Measurements from ENCODE around the gene ZIC1.

ZIC1 gene

DNA sequence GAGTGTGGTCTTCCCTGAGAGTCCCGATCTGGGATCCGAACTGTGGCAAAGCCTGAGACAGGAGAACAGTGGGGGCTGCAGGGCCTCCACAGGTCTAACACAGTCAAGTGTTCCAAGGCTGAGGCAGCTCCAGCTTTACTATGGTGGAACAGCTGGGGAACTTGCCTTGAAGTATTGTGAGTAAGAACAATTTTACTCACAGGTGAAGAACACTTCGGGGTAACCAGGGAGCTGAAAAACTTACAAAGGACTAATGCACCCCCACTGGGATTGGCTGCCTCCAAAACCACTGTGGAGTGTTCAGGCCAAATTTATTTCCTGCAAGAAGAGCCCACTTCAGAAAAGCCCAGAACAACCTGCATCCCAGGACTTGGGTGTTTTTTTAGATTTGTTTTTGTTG lies 28.2 kb upstream of the ZIC1 start:
- no peak for DNase-seq

- DNase-seq = no peak
Observed at GRCh38 chr3:147381596-147381995, 27.6 kb upstream of the ZIC1 start.

- DNase-seq = no peak
Observed at GRCh38 chr3:147383617-147384016, 25.5 kb upstream of the ZIC1 start.

GRCh38 chr3:147384210-147385058 lies 24.7 kb upstream of the ZIC1 start:
- no peak for DNase-seq

DNA sequence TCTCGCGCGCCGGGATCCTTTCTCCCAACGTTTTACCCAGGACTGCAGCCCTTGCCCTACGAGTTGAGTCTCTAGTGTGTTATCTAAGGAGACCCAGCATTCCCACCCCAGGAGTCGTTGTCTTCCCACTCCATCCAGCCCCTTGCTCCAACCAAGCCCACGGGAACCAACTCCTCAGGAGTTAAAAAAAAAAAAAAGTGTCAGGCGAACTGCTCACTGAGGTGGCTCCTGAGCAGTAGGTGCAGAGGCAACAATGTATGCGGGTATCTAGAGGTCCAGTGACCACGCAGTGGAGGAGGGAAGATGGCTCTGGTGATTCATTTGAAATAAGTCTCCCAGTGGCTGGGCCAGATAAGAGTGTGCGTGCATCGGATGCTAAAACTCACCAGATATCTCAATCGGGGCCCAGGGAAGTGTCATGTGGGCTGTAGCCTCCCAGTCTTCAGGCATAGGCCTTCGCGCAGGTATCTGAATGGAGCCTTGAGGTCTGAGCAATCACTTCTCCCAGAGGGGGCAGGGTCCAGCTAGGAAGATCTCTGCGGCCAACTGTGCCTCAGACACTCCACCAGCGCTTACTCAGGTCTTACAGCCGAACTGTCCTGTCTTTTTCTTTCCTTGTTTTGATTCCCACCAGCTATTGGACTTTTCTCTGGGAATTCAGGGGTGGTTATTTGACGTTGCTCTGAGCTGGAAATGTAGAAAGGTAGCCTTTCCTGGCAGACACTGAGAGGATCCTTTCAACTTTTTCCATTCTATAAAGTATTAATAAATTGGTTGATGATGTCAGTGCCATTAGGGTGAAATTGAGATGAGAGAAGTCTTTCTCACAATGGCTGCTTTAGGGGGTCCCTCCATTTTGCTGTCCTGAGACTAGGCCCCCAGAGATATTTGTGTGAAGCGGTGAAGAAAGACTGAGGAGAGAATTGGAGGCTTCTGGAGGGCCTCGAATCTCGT lies 23.8 kb upstream of the ZIC1 start:
- no peak for DNase-seq

- no peak for DNase-seq
Observed at GRCh38 chr3:147387291-147387884, 21.8 kb upstream of the ZIC1 start.

DNA sequence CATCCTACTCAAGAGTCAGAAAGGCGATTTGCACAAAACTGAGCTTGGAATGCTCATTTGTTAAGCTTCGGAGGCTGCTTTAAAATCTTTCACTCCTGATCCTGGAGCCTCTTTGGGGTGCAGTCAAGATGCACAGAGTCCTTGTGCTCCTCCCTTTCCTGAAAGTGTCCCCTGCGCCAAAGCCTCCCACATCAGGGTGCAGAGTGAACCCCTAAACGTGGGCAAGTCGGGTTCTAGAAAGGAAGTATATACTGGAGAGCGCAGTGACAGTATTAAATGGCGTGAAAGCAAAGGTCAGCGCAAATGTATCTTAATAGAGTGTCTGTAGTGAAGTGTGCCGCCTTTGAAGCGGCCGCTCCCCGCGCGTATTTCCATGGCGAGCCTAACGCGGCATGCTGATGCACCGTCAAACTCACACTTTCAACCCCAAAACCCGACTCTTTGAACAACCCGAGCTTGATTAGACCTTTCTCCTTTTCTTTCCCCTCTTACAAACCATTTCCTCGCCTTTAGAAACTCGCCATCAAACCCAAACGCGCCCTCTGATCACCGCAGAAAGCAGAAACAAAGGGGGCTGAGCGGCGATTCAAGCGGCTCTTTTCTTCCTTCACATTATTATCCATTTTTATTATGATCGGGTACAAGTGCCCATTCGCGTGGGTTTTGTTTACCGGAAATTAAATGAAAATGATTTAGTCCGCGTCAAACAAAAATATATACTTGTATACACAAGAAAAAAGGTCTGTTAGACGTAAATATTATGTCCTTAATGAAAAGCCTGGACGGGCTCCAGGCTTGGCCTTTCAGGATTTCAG lies 21.1 kb upstream of the ZIC1 start:
- no peak for DNase-seq

DNA sequence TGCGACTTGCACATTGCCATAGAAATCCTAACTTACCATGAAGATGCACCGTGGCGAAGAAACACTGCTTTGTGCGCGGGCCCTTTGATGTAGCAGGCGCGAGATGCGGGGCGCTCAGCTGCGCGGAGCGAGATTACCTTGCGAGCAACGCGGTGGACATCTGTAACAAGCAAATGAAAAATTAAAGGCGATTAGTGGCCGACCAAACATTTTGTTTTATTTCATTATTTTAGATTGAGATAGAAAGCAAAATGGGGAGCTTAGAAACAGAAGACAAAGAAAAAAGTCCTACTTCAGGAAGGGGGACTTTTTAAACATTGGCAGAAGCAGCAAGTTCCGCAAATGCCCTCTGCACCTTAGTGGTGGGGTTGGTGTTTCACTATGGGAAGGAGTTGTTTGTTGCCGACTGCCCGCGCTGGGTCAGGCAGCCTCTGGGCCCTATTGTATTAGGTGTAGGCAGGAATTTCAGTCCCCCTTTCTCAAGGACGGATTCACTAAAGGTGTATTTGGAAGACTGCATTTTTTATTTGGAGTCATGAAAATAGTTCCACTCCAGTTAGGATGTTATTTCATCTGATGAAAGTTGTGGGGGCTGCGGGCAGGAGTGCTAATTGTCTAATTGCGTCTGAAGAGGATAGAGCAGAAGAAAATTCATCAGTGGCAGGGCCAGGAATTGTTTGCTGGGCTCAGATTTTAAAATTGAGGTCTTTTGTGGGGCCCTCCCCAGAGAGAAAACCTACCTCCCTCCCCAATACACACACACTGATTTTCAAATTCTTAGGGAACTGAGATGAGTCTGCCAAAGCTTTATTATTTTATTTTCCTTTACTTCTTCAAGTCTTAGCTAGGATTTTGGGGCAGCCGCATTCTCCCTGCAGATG lies 20.2 kb upstream of the ZIC1 start:
- DNase-seq = no peak

- DNase-seq = no peak
Observed at GRCh38 chr3:147389717-147390116, 19.4 kb upstream of the ZIC1 start.

- DNase-seq = no peak
Observed at GRCh38 chr3:147390589-147391569, 18.3 kb upstream of the ZIC1 start.

DNA sequence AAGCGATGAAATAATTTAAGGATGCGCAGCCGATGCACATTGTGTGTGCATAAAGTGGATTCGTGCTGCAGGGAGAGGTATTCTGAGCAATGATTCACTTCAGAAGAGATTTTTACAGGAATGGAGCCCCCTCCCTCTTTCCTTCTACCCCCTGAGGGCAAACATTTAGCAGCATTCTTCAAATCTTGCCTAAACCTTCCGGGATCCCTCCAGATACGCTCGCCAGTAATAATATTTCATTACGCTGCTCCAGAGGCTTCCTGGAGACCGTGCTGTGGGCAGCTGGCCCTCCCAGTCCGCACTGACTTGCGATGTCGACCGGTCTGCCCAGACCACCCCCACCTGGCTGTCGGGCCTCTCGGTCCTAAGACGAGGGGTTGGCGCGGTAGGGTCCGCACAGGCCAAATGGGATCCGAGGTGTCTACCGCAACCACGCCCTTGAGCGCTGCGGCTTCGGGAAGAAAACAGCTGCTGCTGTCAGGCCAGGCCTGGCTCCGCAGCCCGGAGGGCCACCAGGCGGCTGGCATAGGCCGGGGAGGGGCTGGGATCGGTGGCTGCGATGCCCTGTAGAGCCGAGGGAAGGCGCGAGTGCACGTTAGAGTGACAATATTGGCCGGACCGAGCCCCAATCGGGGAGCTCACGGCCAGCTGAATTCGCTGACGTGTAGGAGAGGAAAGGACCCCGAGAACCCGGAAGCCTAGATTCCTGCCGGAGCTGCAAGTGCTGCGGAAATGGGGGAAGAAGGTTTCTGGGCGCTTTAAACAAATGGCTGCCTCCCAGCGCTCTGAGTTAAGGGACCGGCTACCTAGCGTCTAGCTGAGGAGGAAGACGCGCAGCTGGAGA lies 17.2 kb upstream of the ZIC1 start:
- DNase-seq = no peak

DNA sequence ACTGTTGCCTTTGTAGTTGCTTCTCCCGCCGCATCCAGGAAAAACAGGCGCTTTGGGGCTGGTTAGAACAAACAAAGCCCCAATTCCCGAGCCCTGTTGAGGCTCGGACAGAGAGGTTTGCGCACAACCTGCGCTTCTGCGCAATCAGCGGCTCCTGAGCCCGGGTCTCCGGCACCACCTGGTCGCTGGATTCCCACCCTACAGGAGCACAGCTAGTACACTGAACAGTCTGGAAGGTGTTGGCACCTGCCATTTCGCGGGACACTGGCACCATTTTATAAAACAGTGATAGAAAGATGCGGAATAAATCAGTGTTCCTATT lies 16.6 kb upstream of the ZIC1 start:
- no peak for DNase-seq

DNA sequence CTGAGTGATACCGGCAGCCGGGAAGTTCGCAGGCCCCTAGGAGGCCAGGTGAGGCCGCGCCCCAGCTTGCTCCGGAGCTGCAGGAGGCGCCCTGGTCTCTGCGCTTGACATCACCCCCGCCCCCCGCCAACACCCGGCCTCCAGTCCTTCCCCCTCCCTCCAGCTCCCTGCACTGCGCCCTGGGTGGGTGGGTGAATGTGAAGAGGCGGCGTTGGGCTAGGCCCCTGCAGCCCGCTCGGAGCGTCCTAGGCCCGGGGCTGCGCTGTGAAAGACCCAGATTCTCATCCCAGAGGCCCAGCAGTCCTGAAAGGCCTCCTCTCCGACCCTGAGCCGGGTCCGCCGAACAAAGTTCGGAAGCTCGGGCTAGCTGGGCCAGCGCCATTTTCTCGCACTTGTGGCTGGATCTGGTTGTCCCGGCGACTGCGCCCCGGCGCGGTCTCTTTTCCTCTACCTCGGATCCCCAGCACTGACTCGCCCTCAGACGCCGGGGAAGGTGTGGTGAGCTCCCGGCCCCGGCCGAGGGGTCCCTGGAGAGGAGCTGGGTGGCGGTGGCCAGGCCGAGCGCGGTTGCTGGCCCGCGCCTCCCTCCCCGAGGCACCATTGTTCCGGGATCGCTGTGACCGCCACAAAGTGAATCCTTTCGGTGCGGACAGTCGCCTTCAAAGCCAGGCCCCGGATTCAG lies 15.8 kb upstream of the ZIC1 start:
- no peak for DNase-seq

GRCh38 chr3:147393943-147394883 lies 15.0 kb upstream of the ZIC1 start:
- DNase-seq = no peak

DNA sequence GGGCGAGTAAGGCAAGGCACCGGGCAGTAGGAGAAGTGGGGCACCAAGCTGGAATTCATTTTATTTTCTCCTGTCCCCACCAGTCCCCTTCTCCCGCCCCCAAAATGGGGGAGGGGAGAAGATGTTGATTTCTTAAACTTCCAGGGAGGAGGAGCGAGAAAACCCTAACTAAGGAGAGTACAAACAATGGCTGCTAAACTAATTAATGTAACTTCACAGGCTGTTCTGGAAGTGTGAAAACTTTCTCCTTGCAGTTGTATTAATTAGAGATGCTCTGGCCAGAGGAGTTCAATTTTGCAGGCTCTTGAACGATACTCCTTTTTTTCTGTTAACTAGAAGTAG lies 14.3 kb upstream of the ZIC1 start:
- no peak for DNase-seq

GRCh38 chr3:147395899-147396711 lies 13.1 kb upstream of the ZIC1 start:
- no peak for DNase-seq

DNA sequence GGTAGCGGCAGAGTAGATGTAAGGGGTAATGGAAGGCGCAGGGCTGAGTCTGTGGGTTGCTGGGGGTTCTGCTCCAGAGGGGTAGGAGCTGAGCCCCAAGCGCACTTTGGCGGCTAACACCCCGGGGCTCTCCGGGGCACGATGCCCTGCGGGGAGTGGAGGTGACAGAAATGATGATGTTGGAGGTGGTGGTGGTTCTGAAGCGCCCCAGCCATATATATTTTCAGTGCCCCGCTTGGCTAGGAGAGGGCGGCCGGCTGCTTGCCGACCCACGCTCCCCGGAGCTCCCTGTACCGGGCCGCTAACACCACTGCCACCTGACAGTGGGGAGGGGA lies 12.5 kb upstream of the ZIC1 start:
- no peak for DNase-seq
